CD4-positive, alpha-beta T cell treated with Interleukin-10 for 1 hour (primary cell): ENCODE data around the gene ENSA.
A peak's percentile ranks its signal among the peaks of the same experiment; 100 is the strongest.
"Not testable (repeated sequence)": the region's sequence is repeated elsewhere in the genome, so short reads cannot be mapped to it uniquely, and the experiment has no call there.

Source experiments
- DNase-seq: peaks from one replicate; pipeline ENCODE4 v3.0.0-alpha.2; 2020

Gene ENSA, protein sequence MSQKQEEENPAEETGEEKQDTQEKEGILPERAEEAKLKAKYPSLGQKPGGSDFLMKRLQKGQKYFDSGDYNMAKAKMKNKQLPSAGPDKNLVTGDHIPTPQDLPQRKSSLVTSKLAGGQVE

DNA sequence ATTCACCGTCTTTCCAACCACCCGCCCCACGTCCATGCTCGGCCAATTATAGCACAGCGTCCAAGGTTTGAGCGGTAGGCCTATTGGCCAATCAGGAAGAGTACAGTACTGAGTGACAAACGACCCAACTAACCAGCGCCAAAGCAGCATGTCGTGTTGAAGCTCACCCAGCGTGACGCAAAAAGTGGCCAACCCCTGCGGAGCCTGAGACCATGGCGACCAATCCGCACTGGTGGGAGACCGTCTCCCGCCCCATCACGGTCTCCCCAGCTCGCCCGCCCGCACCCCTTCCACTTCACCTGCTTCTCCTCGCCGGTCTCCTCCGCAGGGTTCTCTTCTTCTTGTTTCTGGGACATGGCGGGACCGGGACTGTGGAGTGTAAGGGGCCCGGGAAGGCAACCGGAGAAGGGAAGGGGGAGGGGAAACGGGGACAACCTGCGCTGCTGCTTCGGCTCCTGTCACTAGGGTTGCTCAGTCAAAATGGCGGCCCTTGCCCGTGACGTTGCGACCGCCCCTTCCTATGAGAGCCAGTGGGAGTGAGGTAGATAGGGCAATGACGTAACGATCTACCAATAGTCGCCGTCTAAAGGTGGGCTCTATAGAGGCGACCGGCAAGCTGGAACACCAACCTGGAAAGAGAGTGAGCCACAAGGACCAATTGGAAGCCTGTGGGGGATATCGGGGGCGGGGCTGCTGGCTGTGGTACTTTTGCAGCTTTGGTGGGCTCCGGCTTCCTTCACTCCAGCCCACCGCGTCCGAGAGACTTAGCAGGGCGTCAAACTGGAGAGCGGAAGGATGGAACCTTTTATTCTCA is at the start of gene ENSA:
Gene ENSA, minus strand, starts transcription at position 498 of the 814 bp plus-strand sequence. Its CDS starts 142 bp downstream, at position 356.
- peak; percentile 98 for DNase-seq

DNA sequence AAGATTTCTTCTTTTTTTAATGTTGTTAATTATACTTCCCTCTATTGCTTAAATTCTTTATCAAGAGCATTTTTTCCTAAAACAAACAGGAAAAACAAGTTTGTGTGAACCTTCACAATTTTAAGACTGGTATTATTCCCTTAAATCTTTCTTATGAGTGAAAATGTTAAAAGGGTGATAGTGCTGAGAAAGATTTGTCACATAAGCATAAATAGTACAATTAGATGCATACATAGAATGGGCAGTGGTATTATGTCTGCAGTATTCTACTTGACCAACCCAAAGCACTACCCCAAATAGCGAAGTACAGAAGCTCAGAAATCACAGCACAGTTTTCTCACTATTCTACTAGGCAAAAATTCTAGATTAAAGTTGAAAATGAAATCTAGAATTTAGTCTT is 49.6 kb upstream of the ENSA start:
- no peak for DNase-seq

DNA sequence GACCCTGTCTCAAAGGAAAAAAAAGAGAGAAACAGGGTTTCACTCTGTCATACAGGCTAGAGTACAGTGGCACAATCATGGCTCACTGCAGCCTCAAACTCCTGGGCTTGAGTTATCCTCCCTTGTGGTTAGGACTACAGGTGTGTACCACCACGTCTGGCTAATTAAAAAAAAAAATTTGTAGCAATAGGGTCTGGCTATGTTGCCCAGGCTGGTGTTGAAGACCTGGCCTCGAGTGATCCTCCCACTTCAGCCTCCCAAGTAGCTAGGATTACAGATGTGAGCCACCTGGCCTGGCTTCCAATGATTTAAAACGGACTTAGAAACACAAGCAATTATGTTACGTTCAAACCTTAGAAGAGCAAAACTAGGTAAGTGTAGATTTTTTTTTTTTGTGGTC is 45.5 kb upstream of the ENSA start:
- DNase-seq = no peak

DNA sequence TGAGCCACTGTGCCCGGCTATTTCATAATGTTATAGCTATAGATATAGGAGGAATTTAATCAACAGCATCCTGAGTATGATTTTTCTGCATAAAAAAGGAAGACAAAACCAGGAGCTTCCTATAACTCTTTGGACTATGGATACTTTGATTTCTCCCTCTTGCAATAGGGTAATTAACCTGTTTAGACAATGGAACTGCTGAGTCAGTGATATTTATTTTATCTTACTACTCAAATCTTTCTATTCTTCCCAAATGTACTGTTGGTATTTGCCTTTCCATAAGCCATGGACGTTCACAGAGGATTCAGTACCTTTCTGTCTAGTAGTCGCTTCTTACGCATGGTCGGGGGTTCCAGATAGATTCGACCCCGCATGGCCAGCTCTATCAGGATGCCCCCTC is 33.9 kb upstream of the ENSA start:
- DNase-seq = no peak

DNA sequence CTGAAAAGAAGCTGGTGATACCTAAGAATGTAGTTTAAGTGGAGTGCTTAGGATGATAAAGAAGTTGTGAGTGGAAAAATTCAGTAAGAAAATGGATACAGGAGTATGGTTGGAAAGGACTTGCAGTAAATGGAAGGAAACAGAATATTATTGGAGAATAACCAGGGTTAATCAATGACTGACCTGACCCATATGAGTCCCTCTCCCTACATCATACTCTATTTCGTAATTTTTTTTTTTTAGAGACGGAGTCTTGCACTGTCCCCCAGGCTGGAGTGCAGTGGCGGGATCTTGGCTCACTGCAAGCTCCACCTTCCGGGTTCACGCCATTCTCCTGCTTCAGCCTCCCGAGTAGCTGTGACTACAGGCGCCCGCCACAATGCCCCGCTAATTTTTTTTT is 33.4 kb upstream of the ENSA start:
- no peak for DNase-seq

DNA sequence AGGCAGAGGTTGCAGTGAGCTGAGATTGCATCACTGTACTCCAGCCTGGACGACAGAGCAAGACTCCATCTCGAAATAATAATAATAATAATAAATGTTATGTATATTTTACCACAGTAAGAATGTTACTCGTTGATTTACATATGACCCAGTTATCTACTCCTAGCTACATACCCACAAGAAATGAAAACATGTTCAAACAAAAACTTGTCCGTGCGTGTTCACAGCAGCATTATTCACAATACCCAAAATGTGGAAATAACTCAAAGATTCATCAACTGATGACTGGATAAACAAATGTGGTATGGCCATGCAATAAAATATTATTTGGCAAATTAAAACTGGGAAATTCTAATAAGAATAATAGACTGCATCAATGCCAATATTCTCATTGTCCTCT is 31.7 kb upstream of the ENSA start:
- no peak for DNase-seq

DNA sequence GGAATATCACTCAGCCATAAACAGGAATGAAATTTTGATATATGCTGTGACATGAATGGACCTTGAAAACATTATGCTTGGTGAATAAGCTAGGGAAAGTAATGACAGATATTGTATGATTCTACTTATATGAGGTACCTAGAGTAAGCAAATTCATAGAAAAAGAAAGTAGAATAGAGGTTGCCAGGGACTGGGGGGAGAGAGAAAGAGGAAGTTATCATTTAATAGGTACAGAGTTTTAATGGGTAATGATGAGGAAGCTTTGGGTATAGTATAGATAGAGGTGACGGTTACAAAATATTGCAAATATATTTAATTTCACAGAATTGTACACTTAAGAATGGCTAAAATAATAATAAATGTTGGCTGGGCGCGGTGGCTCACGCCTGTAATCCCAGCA is 31.2 kb upstream of the ENSA start:
- DNase-seq = no peak

DNA sequence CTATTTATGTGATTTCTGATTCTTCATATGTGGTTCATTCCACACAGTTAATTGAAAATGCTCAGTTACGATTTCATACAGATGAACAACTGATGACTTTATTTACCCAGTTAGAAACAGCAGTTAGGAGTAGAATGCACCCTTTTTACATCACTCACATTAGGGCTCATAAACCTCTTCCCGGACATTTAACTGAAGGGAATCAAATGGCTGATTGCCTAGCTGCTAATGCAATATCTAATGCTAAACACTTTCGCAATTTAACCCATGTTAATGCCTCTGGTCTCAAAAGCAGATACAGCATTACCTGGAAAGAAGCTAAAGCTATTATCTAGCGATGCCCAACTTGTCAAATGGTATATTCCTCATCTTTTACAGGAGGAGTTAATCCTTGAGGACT is 27.7 kb upstream of the ENSA start:
- DNase-seq = not testable (repeated sequence)

DNA sequence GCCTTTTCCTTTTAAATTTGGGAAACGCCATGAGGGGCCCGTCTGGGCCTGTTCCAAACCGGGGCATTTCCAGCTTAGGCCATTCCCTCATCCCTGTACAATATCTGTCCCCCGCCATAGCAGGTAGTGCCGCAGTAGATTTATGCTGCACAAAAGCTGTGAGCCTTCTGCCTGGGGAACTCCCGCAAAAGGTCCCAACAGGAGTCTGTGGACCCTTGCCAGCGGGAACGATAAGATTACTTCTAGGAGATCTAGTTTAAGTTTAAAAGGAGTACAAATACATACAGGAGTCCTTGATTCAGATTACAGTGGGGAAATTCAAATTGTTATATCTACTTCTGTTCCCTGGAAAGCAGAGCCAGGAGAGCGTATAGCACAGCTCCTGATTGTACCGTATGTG is 25.2 kb upstream of the ENSA start:
- DNase-seq = not testable (repeated sequence)

DNA sequence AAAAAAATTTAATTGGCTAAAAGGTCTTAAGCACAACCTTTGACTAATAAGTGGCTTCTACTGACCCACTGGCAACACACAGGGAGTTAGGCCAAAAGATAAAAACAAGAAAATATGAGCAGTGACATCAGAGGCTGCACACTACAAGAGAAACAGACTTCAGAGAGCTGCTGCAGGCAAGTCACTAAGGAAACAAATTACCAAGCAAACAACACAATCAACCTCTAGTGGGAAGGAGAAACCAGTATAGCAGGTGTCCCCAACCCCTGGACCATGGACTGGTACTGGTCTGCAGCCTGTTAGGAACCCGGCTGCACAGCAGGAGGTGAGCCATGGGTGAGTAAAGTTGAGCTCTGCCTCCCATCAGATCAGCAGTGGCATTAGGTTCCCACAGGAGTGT is 20.8 kb upstream of the ENSA start:
- no peak for DNase-seq

DNA sequence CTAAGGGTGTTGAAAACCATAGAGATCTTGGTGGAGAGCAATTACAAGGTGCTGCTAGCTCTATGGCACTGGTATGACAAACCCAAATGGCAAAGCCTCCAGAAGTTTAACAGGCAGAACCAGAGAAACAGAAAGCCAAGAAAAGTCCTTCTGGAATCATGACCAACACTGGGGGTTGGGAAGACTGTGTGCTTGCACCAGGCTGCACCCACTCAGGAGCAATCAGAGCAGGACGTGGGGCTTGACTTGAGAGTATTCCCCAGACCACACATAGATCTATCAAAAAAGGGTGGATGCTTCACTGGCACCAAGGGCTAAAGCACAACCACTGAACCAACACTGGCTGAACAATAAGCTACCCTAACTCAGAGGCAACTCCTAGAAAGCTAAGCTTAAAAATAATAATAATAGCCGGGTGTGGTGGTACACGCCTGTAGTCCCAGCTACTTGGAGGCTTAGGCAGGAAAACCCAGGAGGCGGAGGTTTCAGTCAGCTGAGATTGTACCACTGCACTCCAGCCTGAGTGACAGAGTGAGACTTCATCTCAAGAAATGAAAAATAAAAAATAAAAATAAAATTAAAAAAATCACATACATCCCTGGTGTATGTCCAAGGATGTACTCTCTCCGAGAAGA is 20.1 kb upstream of the ENSA start:
- DNase-seq = no peak

DNA sequence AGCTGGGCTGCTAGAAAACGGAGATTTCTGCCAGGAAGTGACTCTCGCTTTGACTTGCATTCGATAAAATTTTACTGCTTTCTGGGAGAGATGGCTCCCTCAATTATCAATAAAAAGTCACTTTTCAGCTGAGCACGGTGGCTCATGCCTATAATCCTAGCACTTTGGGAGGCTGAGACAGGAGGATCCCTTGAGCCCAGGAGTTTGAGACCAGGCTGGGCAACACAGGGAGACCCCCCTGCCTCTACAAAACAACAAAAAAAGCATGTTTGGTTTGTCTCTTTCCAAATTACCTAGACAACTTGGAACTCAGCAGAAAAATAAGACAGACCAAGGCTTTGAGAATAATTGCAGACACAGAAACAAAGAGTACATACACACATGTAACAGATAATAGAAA is 12.9 kb upstream of the ENSA start:
- DNase-seq = no peak

DNA sequence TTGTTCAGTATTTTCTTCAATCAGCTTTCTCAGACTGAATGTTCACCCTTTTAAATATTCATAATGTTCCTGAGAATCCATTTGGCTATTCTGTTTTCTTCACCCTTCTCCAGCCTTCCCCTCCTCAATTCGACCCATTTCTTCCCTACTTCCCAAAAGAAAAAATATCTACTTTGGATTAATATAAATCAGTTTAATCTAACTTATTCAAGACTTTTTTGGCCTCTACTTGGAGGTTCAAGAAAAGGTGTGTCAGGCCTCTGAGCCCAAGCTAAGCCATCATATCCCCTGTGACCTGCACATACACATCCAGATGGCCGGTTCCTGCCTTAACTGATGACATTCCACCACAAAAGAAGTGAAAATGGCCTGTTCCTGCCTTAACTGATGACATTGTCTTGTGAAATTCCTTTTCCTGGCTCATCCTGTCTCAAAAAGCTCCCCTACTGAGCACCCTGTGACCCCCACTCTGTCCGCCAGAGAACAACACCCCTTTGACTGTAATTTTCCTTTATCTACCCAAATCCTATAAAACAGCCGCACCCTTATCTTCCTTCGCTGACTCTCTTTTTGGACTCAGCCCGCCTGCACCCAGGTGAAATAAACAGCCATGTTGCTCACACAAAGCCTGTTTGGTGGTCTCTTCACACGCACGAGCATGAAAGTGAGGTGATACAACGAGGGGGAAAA is 11.9 kb upstream of the ENSA start:
- DNase-seq = not testable (repeated sequence)

DNA sequence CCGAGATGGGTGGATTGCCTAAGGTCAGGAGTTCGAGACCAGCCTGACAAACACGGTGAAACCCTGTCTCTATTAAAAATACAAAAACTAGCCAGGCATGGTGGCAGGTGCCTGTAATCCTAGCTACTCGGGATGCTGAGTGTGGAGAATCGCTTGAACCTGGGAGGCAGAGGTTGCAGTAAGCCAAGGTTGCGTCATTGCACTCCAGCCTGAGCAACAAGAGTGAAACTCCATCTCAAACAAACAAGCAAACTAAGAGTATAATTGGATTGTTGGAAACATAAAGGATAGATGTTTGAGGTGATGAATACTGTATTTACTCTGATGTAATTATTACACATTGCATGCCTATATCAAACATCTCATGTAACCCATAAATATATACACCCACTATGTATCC is 9.0 kb upstream of the ENSA start:
- DNase-seq = not testable (repeated sequence)

DNA sequence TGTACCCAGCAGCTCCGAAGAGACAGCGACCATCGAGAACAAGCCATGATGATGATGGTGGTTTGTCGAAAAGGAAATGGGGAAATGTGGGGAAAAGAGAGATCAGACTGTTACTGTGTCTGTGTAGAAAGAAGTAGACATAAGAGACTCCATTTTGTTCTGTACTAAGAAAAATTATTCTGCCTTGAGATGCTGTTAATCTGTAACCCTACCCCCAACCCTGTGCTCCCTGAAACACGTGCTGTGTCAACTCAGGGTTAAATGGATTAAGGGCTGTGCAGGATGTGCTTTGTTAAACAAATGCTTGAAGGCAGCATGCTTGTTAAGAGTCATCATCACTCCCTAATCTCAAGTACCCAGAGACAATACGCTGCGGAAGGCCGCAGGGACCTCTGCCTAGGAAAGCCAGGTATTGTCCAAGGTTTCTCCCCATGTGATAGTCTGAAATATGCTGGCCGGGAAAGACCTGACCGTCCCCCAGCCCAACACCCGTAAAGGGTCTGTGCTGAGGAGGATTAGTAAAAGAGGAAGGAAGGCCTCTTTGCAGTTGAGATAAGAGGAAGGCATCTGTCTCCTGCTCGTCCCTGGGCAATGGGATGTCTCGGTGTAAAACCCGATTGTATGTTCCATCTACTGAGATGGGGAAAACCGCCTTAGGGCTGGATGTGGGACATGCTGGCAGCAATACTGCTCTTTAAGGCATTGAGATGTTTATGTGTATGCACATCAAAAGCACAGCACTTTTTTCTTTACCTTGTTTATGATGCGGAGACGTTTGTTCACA is 5.6 kb upstream of the ENSA start:
- not testable (repeated sequence) for DNase-seq

DNA sequence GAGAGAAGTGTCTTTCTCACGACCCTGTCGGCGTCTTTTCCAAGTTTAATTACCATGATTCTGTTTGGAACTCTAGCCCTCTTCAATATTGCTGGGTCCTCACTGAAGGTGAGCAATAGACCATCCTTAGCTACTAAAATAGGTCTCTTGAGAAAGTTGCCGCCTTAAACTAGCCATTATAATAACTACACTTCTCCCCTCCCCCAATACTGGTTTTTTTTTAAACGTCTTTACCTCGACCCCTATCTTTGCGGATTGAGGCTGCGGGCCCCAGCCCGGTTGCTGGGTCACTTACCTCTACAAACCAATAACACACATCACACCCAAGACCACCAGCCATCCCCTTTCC is 672 bp downstream of the ENSA start:
- no peak for DNase-seq

DNA sequence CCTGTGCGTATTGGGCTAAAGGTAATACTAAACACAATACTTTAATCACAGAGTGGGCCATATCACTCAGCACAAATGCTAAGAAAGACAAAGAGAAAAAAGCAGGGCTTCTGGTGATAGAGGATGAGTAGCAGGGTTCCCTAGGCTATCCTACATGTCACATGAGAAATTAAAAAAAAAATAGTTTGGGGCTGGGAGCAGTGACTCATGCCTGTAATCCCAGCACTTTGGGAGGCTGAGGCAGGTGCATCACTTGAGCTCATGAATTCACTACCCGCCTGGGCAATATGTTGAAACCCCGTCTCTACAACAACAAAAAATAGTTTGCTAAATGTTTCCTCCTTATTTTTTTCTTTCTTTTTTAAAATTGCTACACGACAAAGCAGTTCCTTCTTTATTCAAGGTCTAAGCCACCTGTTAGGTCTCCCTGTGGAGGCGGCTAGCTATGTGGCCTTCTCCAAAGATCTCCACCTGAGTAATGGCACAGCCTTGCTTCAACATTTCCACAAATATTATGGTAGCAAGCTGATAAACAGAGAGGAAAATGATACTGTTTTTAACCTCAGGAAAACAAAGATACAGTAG is 1.5 kb downstream of the ENSA start:
- DNase-seq = no peak

DNA sequence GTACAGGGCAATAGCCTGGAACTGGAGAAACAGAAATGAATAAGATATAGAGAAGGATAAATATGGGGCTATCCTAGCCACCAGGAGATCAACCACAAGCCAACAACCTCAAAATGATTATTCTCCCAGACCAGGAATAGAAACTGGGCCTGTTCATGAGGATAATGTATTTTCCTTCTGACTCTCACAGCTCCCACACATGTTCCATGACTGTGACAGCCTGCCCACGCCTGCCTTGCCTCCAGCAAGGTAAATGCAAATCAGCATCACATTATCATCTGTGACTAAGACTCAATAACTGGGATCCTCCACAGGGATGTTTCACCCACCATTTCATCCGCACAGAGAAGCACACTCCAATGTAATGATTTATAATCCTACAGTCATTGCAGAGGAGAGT is 3.3 kb downstream of the ENSA start:
- no peak for DNase-seq

DNA sequence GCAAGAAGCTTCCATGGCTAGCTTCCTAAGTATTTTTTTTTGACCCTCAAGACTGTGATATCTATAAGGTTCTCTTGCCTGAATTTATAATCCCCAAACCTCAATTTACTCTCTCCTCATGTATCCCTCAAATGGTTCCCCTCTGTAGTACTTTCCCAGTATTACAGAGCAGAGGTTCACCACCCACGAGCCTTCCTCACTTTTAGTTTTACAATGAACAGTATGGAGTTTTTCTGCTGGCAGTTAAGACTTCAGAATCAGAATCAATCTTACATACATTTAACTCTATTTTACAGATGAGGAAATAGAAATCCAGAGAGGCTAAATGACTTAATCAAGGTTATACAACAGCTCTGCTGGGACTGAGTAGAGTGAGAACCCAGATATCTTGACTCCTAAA is 4.9 kb downstream of the ENSA start:
- DNase-seq = not testable (repeated sequence)

DNA sequence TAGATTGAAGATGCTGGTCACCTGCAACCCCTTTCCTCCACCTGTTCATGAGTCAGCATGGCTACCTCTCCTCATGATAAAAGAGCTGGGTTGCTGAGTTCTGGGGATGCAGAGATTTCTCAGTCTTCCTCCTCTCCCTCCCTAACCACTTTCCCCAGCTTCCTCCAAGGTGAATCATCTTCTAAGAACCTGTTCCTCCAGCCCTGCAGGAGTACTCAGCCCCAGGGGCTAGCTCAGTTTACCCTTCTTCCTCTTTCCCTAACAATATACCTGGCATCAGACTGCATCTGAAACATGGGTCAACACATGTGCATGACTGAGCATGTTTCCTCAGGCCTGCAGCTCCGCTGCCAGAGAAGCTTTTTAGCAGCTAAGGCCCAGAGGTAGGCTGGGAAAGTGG is 5.3 kb downstream of the ENSA start:
- not testable (repeated sequence) for DNase-seq

DNA sequence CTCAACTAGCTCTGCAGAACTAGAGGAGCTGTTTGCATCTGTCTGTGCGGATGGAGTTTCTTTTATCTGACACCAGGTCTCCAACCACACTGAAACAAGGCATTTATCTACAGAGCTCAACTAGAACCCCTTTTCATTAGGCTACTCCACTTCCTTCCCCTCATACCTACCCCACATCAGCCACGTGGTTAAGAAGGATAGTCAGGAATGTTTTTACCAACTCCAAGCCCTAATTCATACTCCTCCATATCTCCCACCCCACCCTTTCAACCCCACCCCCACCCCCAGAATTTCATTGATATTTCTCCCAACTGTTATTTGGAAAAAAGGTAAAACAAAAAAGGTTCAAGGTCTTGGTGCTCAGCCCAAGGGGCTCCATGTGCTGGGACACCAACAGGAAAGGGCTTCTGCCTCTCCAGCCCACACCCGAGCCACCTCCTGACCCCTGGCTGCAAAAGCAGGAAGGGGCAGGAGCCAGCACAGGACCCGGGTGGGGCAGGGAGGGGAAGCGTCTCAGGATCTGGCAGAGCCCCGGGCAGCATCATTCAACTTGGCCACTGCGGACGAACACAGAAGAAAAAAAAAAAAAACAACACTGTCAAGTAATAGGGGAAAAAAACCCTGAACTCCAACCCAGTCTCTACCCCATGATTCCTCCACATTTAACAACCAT is 7.0 kb downstream of the ENSA start:
- no peak for DNase-seq
